HFF-Myc (cell line): ENCODE data around the gene NOC4L.

Source experiments
- DNase-seq: peaks from one replicate; pipeline ENCODE4 v3.0.0-alpha.2; 2011; ENCODE audit warnings: low read depth; ENCODE audit errors: extremely low read depth
- H3K4me3 ChIP-seq: replicated peaks from 2 replicates; pipeline ENCODE4 v1.5.1; 2011; ENCODE audit warnings: low read depth, mild to moderate bottlenecking, control low read depth, low read length
- TF ChIP-seq, protein P1 (sequence below): IDR thresholded peaks from 2 replicates; pipeline ENCODE4 v1.5.1; 2012; ENCODE audit warnings: mild to moderate bottlenecking, low read depth, low read length, control low read depth; ENCODE audit errors: missing control alignments

The NOC4L gene

DNA sequence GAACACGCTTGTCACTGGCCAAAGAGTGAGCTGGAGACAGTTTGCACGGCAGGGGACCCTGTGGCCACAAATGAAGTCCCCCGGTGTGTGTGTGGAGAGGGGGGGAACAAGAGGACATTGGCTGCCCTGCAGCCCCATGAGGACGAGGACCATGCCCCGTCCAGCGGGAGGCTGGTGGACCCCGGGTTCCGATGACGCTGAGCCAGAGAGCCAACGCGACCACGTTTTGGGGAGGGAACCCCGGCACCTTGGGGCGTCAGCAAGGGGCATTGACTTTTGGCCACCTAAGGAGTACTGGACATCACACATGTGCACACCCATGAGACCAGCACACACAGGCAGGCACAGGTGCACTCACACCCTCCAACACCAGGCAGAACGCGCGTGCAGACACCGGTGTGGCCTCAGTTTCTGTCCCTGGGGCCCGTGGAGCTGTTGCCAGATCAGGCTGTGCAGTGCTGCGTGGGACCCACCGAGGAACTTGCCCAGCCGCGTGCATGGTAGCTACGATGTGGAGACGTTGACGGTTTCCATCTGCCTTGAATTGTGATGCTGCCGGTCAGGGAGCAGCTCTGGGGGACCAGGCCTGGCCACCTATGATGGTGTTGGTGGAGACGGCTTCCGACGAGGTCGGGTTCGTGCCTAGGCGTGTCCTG is 26.5 kb downstream of the NOC4L start:
- TF ChIP-seq, protein P1, sequence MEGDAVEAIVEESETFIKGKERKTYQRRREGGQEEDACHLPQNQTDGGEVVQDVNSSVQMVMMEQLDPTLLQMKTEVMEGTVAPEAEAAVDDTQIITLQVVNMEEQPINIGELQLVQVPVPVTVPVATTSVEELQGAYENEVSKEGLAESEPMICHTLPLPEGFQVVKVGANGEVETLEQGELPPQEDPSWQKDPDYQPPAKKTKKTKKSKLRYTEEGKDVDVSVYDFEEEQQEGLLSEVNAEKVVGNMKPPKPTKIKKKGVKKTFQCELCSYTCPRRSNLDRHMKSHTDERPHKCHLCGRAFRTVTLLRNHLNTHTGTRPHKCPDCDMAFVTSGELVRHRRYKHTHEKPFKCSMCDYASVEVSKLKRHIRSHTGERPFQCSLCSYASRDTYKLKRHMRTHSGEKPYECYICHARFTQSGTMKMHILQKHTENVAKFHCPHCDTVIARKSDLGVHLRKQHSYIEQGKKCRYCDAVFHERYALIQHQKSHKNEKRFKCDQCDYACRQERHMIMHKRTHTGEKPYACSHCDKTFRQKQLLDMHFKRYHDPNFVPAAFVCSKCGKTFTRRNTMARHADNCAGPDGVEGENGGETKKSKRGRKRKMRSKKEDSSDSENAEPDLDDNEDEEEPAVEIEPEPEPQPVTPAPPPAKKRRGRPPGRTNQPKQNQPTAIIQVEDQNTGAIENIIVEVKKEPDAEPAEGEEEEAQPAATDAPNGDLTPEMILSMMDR = no peak
- no peak overlapping the region for H3K4me3 ChIP-seq
- no peak for DNase-seq

DNA sequence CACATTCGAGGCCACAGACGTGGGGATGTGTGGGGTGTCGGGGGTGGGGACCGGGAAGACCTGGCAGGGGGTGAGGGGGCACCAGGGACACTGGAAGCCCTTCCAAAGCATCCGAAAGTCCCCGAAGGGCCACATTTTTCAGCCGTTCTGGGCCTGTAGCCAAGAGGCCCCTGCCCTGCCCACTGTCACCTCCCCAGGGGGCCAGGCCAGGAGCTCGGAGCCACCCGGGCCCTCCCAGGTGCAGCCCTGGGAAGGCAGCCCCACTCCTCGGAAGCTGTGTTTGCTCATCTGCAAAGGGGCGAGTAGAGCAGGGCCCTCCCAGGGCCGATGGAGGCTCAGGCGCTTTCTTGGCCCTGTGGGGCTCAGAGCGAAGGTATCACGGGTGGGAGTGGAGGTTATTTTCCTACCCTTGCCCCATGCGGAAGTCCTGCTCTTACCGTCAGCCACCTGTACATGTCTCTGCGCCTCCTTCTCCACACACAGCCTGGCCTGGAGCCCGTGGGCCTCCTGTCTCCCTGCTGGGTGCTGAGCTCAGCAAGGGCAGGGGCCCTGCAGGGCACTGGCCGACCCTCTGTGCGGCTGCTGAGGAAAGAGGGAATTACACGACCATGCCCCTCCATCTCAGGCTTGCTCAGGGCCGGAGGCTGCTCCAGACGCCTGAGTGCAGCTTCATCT is 27.2 kb downstream of the NOC4L start:
- TF ChIP-seq, protein P1 = no peak
- no peak for DNase-seq
- no peak overlapping the region for H3K4me3 ChIP-seq

DNA sequence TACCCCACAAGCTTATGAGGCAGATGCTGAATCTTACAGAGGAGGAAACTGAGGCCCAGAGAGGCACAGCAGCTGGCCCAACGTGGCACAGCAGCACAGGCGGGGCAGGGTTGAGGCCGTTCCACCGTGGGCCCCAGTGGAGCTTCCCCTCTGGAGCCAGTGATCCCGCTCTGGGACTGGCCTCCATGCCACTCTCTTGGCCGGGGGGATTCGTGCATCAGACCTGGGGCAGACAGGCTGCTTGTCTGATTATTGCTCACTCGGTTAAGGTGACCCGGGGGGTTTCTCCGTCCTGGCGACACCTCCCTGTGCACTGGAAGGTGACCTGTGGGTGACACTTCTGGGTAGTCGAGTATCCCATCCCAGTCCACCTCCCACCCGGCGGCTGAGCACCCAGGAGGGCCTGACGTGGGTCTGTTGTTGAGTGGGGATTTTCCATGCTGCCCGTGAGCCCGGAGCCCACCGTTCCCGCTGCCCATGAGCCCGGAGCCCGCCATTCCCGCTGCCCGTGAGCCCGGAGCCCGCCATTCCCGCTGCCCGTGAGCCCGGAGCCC is 27.8 kb downstream of the NOC4L start:
- no peak overlapping the region for H3K4me3 ChIP-seq
- TF ChIP-seq, protein P1 = no peak
- DNase-seq = no peak

DNA sequence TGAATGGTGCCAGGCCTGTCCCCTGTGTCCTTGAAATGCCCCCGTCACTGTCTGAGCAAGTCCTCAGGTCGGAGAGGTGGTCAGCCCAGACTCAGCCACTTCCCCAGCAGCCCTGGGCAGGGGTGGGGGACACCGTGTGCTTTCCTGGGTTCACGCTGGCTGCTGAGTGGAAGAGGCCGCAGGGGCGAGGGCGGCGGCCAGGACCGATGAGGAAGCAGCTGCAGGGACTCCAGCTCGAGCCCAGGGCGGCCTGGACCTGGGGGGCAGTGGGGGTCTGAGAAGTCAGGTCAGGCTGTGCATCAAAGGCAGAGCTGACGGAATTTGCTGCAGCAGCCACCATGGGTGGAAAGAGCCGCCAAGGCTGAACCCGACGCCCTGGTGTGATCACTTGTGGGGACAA is 28.4 kb downstream of the NOC4L start:
- TF ChIP-seq, protein P1 = no peak
- no peak for DNase-seq
- no peak overlapping the region for H3K4me3 ChIP-seq

DNA sequence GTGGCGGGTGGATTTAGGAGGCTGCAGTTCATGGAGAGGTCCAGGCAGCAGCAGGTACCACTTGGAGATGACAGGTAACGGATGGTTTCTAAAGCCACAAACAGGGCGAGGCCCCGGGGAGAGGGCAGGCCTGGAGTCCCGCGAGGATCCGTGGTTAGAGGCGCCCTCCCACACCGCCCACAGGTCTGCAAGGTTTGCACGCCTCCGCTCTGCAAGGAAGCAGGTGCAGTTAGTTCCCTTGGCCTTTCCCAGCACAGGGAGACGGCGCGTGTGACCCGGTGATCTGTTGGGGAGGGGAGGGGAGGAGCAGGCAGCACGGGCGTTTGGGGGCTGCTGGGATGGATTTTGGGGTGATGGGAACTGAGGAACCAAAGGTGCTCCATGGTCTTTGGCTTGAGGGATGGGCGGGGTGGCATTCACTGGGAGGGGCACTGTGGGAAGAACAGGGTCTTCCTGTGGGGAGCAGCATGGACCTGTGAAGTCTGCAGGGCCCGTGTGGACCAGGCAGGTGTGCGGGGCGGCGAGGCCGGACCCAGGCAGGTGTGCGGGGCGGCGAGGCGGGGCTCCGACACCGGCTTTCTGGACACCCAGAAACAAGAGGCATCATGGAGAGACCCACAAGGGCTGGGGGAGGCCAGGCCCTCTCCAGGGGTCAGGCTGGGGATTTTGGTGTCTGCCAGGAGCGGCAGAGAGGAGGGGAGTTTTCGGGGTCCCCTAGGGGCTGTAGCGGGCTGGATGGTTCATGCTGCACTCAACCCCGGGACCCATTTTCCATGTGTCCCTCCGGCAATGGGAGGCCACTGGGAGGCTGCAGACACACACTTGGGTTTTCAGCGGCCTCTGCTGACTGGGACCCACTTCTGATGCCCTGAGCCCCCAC is 29.1 kb downstream of the NOC4L start:
- TF ChIP-seq, protein P1 = no peak
- no peak for DNase-seq
- no peak overlapping the region for H3K4me3 ChIP-seq

DNA sequence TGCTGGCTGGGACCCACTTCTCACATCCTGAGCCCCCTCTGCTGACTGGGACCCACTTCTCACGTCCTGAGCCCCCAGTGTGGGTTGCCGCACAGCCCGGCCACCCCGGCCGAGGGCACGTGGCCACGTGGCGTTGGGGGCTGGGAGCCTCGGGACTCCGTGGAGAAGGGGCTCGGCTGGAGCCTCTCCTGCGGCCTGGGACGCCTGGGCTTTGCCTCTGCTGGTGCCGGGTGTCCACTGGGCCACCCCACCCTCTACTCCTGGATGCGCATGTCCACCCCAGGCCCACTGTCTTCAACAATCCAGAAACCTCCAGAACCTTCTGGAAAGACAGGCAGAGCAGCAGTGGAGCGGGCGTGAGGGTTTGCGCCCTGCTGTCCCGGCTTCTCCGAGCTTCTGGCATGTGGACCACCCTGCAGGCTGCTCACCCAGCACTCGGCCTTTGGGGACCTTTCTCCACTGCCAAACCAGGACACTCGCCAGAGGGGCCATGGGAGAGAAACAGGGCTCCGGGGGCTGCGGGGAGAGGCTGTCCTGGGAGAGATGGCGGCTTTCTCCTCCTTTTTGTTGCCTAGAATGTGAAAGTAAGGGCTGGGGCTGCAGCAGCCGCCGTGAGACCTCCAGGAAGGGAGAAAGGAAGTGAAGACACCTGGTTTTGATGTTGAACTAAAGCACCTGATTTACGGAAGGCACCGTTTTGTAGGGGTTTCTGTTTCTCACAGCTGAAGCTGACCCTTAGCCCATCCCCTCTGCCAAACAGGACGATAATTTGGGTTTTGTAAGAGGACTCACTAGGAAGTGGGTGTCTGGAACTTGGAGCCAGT is 30.0 kb downstream of the NOC4L start:
- no peak overlapping the region for H3K4me3 ChIP-seq
- no peak for DNase-seq
- TF ChIP-seq, protein P1 = no peak
